HG03575 (cell line): ENCODE data around the gene STX5.
"Not testable (repeated sequence)": the region's sequence is repeated elsewhere in the genome, so short reads cannot be mapped to it uniquely, and the experiment has no call there.

Experiments used
- ATAC-seq: cut with Tn5 transposase; IDR thresholded peaks from one replicate; pipeline ENCODE4 v1.9.1; 2021; ENCODE audit not compliant: unreplicated experiment, insufficient number of reproducible peaks, low FRiP score; ENCODE audit errors: extremely low read depth

Gene STX5

GRCh38 chr11:62794201-62794775 is 37.6 kb downstream of the STX5 start:
- no peak for ATAC-seq

DNA sequence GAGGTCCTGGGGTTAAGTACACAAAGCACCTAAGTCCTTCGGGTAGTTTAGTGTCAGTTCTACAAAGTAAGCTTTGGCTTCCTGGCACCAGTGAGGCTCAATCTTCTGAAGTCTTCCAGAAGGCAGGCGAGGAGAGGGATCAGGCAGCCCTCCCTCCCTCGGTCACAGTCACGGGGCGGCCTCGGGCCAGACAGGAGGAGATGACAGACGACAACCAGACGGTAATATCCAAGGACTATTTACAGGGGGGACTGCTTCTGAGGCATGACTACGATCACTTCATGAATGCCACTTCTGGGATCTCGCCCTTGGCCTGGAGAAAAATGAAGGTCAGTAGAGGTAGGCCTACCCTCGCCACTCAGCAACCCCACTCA is 39.7 kb downstream of the STX5 start:
- no peak for ATAC-seq

DNA sequence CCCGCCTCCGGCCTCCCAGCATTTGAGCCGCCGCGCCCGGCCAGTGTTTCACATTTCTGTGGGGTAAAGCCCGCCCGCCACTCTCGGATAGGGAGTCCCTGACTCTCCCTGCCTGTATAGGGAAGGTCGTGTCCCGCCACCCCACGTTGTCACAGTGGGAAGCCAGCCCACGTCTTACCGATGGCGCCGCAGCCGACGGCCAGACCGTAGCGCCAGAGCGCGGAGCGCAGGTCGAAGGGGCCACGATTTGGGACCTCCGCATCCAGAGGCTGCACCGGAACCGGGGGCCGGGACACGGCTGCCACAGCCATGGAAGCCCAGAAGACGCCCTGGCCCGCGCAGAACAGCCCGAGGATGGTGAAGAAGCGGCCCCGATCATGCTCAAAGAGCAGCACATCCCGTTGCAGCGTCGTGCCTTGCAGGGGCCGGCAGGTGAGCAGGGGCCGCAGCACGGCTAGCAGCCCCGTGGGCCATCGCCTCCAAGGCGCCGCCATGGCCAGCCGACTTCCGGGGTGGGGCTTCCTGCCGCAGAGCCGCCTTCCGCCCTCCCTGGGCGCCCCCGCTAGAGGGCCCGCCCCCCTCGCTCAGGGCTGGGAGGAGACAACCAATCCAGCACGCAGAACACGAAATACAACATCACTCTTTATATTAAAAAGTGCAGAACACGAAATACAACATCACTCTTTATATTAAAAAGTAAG is 40.2 kb downstream of the STX5 start, which contains the start of gene TMEM223:
Gene TMEM223, minus strand, starts transcription at position 506 of the 701 bp plus-strand sequence. Its CDS starts 12 bp downstream, at position 494.
- ATAC-seq, result no peak

DNA sequence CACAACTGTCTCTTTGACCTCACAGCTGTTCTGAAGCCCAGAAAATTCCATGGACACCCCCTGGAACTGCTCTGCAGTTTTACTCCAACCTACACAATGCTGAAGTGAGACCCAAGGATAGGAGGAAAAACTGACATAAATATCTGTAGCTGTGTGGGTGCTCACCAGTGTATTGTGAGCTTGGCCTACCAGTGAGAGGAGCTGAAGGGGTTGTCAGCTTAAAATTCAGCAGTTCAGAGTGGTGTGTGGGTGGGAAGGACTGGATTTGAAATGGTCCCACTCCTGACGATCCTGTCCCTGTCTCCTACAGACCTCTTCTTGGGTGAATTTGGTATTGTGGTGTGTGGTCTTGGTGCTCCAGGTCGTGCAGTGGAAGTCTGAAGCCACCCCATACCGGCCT is 42.3 kb downstream of the STX5 start:
- no peak for ATAC-seq

DNA sequence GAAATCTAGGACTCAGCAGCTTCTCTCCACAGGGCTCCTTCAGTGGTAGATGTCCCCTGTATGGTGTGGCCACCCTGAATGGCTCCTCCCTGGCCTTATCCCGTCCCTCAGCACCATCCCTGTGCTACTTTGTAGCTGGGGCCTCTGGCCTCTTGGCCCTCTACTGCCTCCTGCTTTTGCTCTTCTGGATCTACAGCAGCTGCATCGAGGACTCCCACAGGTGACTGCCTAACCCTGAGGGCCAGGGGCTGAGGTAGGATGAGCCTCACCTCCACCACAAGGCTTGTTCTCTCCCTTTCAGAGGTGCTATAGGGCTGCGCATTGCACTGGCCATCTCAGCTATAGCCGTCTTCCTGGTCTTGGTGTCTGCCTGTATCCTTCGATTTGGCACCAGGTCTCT is 42.9 kb downstream of the STX5 start:
- no peak for ATAC-seq

DNA sequence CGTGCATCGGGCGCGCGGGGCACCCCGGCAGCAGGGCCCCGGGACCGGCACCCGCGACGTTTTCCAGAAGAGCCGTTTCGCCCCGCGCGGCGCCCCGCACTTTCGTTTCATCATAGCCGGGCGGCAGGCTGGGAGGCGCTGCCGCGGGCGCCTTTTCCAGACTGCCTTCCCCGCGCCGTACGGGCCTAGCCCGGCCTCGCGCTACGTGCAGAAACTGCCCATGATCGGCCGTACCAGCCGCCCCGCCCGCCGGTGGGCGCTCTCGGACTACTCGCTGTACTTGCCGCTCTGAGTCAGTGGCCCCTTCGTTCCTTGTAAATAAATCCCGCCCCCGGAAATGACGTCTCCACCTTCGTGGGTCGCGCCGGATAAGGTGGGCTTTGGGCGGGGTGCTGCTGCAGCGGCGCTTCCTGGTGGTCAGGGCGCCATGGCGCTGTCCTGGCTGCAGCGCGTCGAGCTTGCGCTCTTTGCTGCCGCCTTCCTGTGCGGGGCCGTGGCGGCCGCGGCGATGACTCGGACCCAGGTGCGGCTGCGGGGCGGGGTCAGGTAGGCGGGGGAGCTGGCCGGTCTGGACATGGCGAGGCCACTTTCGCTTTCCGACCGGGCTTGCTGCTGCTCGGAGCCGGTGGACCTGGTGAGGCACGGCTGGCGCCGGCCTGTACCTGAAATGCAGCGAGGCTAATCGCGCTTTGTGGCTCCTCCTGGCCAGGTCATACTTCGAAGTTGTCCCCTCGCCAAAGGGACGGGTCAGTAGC is 44.7 kb downstream of the STX5 start, which contains the start of gene TMEM179B:
Gene TMEM179B, plus strand, starts transcription at position 398 of the 755 bp plus-strand sequence. Its CDS starts 30 bp downstream, at position 428.
- no peak for ATAC-seq

DNA sequence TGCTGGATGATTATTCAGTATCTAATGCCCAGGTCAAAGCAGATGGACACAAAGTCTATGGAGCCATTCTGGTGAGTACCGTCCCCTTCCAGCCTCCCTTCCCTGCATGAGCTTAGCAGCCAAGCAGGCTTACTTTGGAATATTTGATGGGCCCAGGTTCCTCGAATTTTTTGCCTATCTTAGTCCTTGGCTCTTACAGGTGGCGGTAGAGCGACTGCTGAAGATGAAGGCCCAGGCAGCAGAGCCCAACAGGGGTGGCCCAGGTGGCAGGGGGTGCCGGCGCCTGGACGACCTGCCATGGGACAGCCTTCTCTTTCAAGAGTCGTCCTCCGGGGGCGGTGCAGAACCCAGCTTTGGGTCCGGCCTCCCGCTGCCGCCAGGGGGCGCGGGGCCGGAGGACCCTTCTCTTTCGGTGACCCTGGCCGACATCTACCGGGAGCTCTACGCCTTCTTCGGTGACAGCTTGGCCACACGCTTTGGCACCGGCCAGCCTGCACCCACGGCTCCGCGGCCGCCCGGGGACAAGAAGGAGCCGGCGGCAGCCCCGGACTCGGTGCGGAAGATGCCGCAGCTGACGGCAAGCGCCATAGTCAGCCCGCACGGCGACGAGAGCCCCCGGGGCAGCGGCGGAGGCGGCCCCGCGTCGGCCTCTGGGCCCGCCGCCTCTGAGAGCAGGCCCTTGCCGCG is 45.4 kb downstream of the STX5 start:
- no peak for ATAC-seq

- ATAC-seq, result no peak
Observed at GRCh38 chr11:62782753-62783152, 49.1 kb downstream of the STX5 start.

- ATAC-seq, result no peak
Observed at GRCh38 chr11:62778441-62778840, 53.4 kb downstream of the STX5 start.

GRCh38 chr11:62777389-62777788 is 54.5 kb downstream of the STX5 start:
- no peak for ATAC-seq

DNA sequence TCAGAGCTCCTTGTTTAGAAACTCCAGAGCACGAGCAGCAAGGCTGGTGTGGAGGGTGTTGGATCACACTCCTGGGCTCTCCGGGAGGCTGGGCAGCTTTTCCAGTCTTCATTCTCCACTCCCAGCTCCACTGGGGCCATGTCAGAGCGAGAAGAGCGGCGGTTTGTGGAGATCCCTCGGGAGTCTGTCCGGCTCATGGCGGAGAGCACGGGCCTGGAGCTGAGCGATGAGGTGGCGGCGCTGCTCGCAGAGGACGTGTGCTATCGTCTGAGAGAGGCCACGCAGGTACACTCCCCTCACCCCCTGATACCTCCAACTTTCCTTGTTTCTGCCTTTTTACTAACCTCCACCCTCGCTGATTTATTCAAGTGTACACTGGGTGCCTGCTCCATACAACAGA is 56.2 kb downstream of the STX5 start:
- ATAC-seq, result no peak

DNA sequence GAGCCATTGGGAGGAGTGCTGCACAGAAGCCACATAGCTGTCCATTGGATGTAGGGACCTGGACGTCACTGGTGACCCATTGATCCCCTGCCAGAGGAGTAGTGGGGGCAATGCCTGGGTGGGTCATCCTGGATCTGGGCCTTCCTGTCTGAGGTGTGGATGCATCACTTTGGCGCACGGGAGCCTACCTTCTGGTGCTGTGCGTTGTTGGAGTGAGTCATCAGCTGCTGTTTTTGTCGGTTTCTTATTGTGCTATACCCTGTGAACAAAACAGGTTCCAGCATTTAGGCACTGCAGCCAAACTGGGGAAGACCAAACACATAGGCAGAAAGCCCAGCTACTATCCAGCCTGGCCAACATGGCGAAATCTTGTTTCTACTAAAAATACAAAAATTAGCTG is 57.4 kb downstream of the STX5 start:
- ATAC-seq, result no peak

- peak; percentile 31 for ATAC-seq
Observed at GRCh38 chr11:62771144-62772021, 60.5 kb downstream of the STX5 start, which contains the start of gene TAF6L. TAF6L (plus strand) TSS chr11:62771396; CDS start chr11:62775784, 4,388 bp downstream.

- no peak for ATAC-seq
Observed at GRCh38 chr11:62770778-62771143, 61.1 kb downstream of the STX5 start.

GRCh38 chr11:62760867-62761227 is 71.0 kb downstream of the STX5 start:
- not testable (repeated sequence) for ATAC-seq

GRCh38 chr11:62757846-62758788 is 73.7 kb downstream of the STX5 start:
- no peak for ATAC-seq
